Stimulated activated naive B cell treated with anti-CD40 and anti-IgM and Interleukin-4, amounts not matched to agents 10 μg/mL and 1 μg/mL and 100 μg/mL, for 72 hours (primary cell): Measurements from ENCODE around the gene THPO.

Source experiments
- ATAC-seq, 2 donors: fragments of 150-1000 bp; cut with Tn5 transposase; replicated peaks; 2 replicates each; pipeline ENCODE4 v1.10.0; 2021; ENCODE audit warnings: moderate library complexity in 1 of 2
- DNase-seq: peaks from one replicate; pipeline ENCODE4 v3.0.0; 2021
- H3K27ac Mint-ChIP-seq: one replicate; pipeline ENCODE4 v1.8.0; 2022; ENCODE audit warnings: mild to moderate bottlenecking, mixed read lengths
- H3K27me3 Mint-ChIP-seq, 2 donors: one replicate each; pipeline ENCODE4 v1.8.0; 2022; ENCODE audit warnings: mixed read lengths in 2 of 2
- H3K36me3 Mint-ChIP-seq, 2 donors: one replicate each; pipeline ENCODE4 v1.8.0; 2022; ENCODE audit warnings: mixed read lengths in 2 of 2, mild to moderate bottlenecking in 1 of 2
- H3K4me1 Mint-ChIP-seq, 2 donors: one replicate each; pipeline ENCODE4 v1.8.0; 2022; ENCODE audit warnings: mixed read lengths in 2 of 2, mild to moderate bottlenecking in 1 of 2
- H3K4me3 Mint-ChIP-seq, 2 donors: one replicate each; pipeline ENCODE4 v1.8.0; 2022; ENCODE audit warnings: mild to moderate bottlenecking in 2 of 2, mixed read lengths in 2 of 2, moderate library complexity in 1 of 2
- H3K9me3 Mint-ChIP-seq, 2 donors: one replicate each; pipeline ENCODE4 v1.8.0; 2022; ENCODE audit warnings: mixed read lengths in 2 of 2, mild to moderate bottlenecking in 1 of 2

THPO gene

DNA sequence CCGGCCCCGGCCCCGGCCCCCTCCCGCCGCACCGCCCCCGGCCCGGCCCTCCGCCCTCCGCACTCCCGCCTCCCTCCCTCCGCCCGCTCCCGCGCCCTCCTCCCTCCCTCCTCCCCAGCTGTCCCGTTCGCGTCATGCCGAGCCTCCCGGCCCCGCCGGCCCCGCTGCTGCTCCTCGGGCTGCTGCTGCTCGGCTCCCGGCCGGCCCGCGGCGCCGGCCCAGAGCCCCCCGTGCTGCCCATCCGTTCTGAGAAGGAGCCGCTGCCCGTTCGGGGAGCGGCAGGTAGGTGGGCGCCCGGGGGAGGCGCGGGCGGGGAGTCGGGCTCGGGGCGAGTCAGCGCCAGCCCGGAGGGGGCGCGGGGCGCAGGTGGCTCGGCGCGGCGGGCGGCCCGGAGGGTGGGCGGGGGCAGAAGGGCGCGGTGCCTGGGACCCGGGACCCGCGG lies 2.2 kb upstream of the THPO start:
- Mint-ChIP-seq H3K36me3 (no peaks in the 10 kb centered on the region), H3K27me3 (peaks cover 72 to 90% of the 10 kb centered on the region in 2 donors), H3K9me3 (no peaks in the 10 kb centered on the region), H3K4me1 (peaks cover 13 to 19% of the 10 kb centered on the region in 2 donors), H3K4me3 (no peak overlapping the region), H3K27ac (no peak overlapping the region)
- ATAC-seq (peak; percentile 19 to 45), DNase-seq (no peak)

DNA sequence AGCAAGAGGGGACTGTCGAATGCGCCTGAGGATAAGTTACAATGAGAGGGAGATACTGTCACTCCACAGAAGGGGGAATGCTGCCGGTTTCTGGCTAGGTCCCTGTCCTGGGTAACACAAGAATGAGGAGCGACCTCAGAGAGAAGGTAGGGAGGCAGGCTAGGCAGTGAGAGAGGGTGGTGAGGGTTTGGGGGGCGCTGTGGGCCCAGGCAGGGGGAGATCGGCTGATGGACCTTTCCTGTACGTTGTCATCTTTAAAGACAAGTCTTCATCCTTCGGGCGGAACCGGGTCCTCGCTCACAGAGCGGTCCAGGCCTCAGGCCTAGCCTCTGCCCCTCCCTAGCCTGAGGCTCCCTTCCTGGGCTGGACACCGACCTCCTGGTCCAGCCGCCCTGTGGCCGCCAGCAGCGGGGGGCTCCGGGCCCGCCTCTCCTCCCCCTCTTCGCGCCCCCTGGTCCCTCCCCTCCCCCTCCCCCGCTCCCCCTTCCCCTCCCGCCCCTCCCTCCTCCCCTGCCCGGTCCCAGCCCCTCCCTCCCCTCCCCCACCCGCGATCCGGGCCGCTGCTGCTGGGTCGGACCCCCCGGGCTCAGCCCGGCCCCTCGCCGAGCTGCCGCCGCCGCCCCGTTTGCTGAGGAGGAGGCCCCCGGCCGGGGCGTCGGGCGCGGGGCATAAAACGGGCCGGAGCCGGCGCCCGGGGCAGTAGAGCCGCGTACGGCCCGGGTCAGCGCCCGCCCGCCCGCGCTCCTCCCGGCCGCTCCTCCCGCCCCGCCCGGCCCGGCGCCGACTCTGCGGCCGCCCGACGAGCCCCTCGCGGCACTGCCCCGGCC lies 1.6 kb upstream of the THPO start, which contains the start of gene CHRD:
Gene CHRD, plus strand, starts transcription at position 697 of the 827 bp plus-strand sequence. CDS start 265 bp downstream, outside the sequence.
- no peak within 1 kb of the TSS for H3K27ac Mint-ChIP-seq
- no peak for DNase-seq
- H3K4me3 Mint-ChIP-seq, result peak within 1 kb of the TSS; percentile 70 to 74
- ATAC-seq, result peak in 1 of 2 donors; percentile 3
- peaks cover 67 to 86% of the 10 kb centered on the region in 2 donors for H3K27me3 Mint-ChIP-seq
- no peaks in the 10 kb centered on the region for H3K9me3 Mint-ChIP-seq
- peaks cover 13 to 19% of the 10 kb centered on the region in 2 donors for H3K4me1 Mint-ChIP-seq
- H3K36me3 Mint-ChIP-seq, result no peaks in the 10 kb centered on the region

DNA sequence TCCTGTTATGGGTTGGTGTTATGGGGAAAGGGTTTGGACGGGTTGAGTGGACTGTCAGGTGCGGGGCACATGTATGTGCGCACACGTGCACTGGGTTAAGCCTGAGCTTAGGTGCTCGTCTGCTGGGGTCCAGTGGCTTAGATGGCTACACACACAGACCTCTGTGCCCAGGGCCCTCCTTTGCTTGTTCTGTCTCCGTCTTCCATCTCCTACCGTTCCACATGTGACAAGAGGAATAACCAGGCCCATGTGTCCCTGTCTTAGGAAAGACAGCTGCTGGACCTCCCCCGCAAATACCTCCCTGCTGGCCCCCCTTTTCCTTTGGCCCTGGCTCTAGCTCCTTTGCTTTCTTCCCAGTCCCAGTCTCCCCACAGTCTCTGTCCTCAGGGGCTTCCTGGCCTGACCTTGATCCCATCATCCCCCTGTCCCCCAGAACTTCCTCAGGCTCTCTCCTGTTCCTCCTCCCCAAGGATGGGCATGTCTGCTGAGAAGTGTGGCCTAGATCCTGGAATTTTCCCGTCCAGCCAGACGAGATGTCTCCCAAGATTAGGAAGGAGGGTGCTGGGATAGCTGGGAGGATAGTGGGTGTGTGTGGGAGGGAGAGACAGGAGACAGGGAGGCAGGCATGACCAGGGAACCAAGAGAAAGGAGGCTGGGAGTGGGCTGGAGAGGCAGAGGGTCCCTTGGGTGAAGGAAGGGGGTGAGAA lies 797 bp upstream of the THPO start:
- ATAC-seq (no peak), DNase-seq (no peak)
- H3K4me3 Mint-ChIP-seq, result peak overlapping the region; percentile 63 to 70
- peaks cover 13 to 19% of the 10 kb centered on the region in 2 donors for H3K4me1 Mint-ChIP-seq
- no peak overlapping the region for H3K27ac Mint-ChIP-seq
- no peaks in the 10 kb centered on the region for H3K9me3 Mint-ChIP-seq
- no peaks in the 10 kb centered on the region for H3K36me3 Mint-ChIP-seq
- peaks cover 62 to 79% of the 10 kb centered on the region in 2 donors for H3K27me3 Mint-ChIP-seq

DNA sequence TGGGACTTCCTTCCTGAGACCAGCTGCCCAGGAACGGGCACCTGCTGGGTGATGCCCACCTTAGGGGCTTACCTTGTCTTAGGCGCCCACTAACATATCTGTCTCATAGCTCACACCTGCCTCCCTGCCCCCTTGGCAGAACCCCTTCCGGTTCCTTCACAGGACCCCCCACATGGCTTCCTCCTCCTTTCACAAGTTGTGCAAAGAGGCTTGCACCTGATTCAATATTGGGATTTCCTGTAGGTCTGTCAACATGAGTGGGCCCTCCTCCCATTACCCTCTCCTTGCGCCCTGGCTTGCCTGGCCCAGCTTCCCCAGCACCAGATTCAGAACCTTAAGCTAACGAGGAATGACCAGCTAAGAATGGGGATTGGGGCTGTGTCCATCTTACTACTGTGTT lies 633 bp downstream of the THPO start:
- H3K4me3 Mint-ChIP-seq, result no peak overlapping the region
- H3K27ac Mint-ChIP-seq, result no peak overlapping the region
- H3K27me3 Mint-ChIP-seq, result peaks cover 51 to 65% of the 10 kb centered on the region in 2 donors
- DNase-seq (no peak), ATAC-seq (no peak)
- peaks cover 13 to 18% of the 10 kb centered on the region in 2 donors for H3K4me1 Mint-ChIP-seq
- H3K36me3 Mint-ChIP-seq, result no peaks in the 10 kb centered on the region
- no peaks in the 10 kb centered on the region for H3K9me3 Mint-ChIP-seq

DNA sequence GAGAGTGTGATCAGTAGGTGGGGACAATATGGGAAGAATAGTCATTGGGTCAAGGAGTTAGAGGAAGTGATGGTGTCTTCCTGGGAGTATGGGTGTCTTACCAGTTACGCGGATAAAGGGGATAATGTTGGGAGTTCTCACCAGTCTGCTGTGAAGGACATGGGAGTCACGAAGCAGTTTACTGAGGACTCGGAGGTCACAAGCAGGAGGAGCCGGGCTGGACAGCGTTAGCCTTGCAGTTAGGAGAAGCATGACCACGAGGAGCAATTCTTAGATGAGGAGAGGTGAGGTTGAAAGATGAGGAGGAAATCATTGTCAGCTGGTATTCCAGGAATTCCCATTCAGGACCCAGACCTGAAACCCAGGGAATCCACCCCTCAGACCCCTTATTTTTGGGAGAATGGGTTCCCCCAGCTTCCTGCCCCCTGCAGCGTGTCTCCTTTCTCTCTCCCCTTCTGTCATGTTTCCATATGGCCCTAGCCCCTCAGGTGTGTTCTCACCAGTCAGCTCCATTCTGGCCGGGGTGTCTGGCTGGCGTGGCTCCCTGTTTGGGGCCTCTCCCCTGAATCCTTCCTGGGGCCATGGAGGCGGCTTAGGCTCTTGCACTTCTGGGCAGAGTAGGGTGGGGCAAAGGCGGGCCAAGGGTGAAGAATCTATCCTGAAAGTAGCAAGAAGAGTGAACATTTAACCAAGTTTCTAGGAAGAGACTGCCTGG lies 2.1 kb downstream of the THPO start:
- Mint-ChIP-seq H3K36me3 (no peaks in the 10 kb centered on the region), H3K27me3 (peaks cover 38 to 50% of the 10 kb centered on the region in 2 donors), H3K9me3 (no peaks in the 10 kb centered on the region), H3K4me1 (peaks cover 10 to 11% of the 10 kb centered on the region in 2 donors), H3K4me3 (no peak overlapping the region), H3K27ac (no peak overlapping the region)
- ATAC-seq, result no peak
- DNase-seq, result no peak

DNA sequence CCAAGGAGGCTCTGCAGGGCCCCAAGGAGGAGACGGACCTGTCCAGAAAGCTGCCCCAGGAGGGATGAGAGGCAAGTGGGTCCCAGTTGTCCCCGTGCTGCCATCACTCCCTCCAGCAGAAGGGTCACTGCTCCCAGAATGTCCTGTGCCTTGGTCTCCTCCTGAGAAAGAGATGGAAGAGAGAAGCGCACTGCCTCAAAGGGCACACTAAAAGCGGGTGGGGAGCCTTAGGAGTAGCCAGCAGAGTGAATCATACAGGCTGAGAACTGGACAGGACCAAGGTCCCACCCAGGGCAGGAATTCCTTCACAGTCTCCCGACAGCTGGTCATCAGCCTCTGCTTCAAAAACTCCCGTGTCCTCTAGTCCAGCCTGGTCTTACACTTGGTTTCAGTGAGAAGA lies 4.6 kb downstream of the THPO start:
- Mint-ChIP-seq H3K27ac (no peak overlapping the region), H3K27me3 (peaks cover 23 to 33% of the 10 kb centered on the region in 2 donors), H3K4me3 (no peak overlapping the region), H3K9me3 (no peaks in the 10 kb centered on the region), H3K4me1 (peaks cover 4 to 7% of the 10 kb centered on the region in 2 donors), H3K36me3 (peaks cover 9 to 17% of the 10 kb centered on the region in 2 donors)
- ATAC-seq, result no peak
- no peak for DNase-seq

DNA sequence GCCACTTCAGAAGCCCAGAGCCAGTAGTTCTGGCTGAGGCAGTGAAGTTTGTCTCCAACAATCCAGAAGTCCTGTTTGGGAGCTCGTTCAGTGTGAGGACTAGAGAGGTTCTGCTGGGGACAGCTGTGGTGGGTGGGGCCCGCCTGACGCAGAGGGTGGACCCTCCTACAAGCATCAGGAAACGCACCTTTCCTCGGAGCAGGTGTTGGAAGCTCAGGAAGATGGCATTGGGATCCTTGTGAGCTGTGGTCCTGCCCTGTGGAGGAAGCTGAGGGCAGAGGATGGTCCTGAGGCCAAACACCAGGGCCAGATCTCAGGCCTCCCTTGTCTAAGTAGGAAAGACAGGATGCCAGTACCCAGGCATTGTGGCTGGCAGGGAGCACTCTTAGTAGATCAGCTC lies 5.1 kb downstream of the THPO start:
- no peak overlapping the region for H3K27ac Mint-ChIP-seq
- ATAC-seq, result no peak

DNA sequence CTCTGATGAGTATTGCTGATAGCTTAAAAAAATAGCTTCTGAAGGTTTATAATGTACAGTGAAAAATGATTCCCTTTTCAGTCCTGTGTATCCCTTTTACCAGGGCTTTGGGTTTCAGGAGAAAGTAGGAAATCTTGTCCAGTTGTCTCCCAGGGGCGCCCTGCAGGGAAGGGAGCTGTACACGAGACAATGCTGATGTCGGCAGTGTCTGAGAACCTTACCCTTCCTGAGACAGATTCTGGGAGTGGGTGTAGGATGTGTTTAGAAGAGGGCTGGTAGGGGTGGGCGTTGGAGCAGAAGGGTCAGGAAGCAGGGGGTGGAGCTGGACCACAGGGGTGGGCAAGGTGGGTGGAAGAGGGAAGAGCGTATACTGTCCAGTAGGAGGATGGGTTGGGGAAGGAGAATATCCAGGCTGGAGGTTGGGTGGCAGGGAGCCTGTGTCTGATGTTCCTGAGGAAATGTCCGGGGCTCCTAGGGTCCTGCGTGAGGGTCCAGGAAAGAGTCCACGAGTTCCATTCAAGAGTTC lies 5.6 kb downstream of the THPO start:
- H3K36me3 Mint-ChIP-seq, result peaks cover 15 to 26% of the 10 kb centered on the region in 2 donors
- ATAC-seq, result no peak
- H3K27ac Mint-ChIP-seq, result peak overlapping the region; percentile 26
- no peaks in the 10 kb centered on the region for H3K9me3 Mint-ChIP-seq
- no peak for DNase-seq
- H3K27me3 Mint-ChIP-seq, result peaks cover 12 to 23% of the 10 kb centered on the region in 2 donors
- H3K4me3 Mint-ChIP-seq, result no peak overlapping the region
- peaks cover 4 to 7% of the 10 kb centered on the region in 2 donors for H3K4me1 Mint-ChIP-seq

More for the DNA sequence above, 5.1 kb downstream of the THPO start:
- DNase-seq, result no peak
- H3K9me3 Mint-ChIP-seq, result no peaks in the 10 kb centered on the region
- H3K27me3 Mint-ChIP-seq, result peaks cover 18 to 28% of the 10 kb centered on the region in 2 donors
- H3K4me3 Mint-ChIP-seq, result no peak overlapping the region
- peaks cover 4 to 7% of the 10 kb centered on the region in 2 donors for H3K4me1 Mint-ChIP-seq
- H3K36me3 Mint-ChIP-seq, result peaks cover 13 to 20% of the 10 kb centered on the region in 2 donors

DNA sequence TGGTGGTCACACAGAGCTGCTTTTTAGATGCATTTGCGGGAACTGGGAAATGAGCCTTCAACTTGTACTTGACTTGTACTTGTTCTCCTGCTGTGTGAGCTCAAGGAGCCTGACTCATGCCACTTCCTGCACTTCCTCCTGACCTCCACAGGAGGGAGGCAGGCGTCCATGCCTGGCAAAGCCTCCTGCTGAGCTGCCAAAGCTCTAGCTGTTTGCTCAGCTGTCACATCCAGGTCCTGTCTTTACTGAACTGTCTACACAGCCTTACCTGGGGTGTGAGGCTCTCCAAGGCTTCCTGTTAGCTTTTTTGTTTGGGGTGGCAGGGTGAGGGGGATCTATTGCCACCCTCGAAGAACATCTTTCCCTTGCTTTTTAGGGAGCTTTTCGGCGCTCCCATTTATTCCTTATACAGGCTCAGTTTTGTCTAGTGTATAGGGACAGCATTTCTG lies 6.4 kb downstream of the THPO start:
- H3K36me3 Mint-ChIP-seq, result peaks cover 21 to 34% of the 10 kb centered on the region in 2 donors
- H3K27me3 Mint-ChIP-seq, result peaks cover 6 to 15% of the 10 kb centered on the region in 2 donors
- H3K27ac Mint-ChIP-seq, result no peak overlapping the region
- peak; percentile 57 for DNase-seq
- H3K4me3 Mint-ChIP-seq, result no peak overlapping the region
- no peaks in the 10 kb centered on the region for H3K9me3 Mint-ChIP-seq
- H3K4me1 Mint-ChIP-seq, result peaks cover 4 to 13% of the 10 kb centered on the region in 2 donors
- peak; percentile 97 for ATAC-seq

DNA sequence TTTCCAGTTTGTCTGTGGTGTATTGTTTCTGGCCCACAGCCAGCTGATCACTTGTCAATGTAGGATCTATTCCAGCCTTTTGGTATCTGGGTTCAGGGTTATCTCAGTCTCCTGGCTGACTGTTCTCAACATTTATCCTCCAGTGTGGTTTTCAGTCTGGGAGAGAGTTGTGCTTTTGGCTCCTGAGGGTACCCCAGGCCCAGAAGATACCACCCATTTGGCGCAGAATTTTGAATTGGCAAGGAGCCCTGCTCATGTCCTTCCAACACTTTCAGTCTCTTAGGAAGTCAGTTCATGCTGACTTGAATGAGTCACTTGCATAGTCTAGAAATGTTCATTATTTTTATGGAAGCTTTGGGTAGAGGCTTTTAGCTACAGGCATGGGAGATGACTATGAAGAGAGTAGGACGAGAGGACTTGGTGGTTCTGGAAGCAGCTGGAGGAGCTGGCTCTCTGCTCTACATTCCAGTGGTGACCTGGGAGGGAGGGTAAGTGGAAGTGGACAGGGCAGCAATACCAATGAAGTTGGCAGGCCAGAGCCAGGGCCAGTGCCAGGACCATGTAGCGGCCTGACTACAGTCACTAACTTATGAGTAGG lies 9.3 kb downstream of the THPO start:
- H3K9me3 Mint-ChIP-seq, result no peaks in the 10 kb centered on the region
- H3K27ac Mint-ChIP-seq, result no peak overlapping the region
- no peak overlapping the region for H3K4me3 Mint-ChIP-seq
- DNase-seq (no peak), ATAC-seq (no peak)
- no peaks in the 10 kb centered on the region for H3K27me3 Mint-ChIP-seq
- peaks cover 11 to 29% of the 10 kb centered on the region in 2 donors for H3K4me1 Mint-ChIP-seq
- peaks cover 35 to 49% of the 10 kb centered on the region in 2 donors for H3K36me3 Mint-ChIP-seq

DNA sequence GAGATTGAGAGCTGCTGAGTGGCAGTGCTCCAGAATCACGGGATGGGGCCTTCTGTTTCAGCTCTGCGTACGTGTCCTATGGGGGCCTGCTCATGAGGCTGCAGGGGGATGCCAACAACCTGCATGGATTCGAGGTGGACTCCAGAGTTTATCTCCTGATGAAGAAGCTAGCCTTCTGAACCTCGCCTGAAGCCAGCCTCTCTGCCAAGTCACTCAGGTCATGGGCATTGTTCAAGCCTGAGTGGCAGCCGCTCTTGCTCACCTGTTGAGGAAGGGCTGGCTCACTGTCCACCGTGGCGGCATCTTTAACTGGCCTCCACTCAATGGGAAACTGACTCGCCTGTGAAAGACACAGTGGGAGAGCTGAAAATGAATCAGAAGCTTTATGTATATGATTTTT lies 9.9 kb downstream of the THPO start:
- Mint-ChIP-seq H3K27ac (no peak overlapping the region), H3K4me3 (no peak overlapping the region), H3K4me1 (peaks cover 14 to 29% of the 10 kb centered on the region in 2 donors), H3K36me3 (peaks cover 35 to 49% of the 10 kb centered on the region in 2 donors), H3K9me3 (no peaks in the 10 kb centered on the region), H3K27me3 (no peaks in the 10 kb centered on the region)
- no peak for ATAC-seq
- DNase-seq, result no peak

DNA sequence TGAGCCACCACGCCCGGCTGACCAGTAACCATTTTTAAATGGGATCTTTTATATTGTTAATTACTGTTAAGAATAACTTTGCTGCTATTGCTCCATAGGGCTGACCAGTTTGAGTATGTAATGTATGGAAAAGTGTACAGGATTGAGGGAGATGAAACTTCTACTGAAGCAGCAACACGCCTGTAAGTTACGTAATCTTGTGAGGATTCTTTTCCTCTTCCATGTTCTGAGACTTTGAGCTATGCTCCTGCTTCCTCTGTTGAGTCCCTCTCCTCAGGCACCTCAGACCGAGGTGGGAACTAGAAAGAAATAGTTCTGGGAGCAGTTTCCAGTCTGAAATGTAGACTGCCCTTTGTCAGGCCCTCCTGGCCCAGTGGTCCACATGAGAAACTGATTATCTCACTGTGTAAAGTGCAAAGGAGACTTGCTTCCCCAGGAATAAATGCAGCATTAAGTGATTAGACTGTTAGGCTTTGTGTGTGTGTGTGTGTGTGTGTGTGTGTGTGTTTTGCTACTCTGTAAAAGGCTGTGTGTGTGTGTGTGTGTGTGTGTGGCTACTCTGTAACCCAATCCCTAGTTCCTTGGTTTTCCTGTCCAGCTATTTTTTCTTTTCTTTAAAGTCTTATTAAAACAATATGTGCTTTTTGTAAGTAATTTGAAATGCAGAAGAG lies 11.3 kb downstream of the THPO start:
- Mint-ChIP-seq H3K36me3 (peaks cover 35 to 52% of the 10 kb centered on the region in 2 donors), H3K4me3 (no peak overlapping the region), H3K27me3 (no peaks in the 10 kb centered on the region), H3K27ac (no peak overlapping the region), H3K9me3 (no peaks in the 10 kb centered on the region), H3K4me1 (peaks cover 17 to 28% of the 10 kb centered on the region in 2 donors)
- DNase-seq, result no peak
- no peak for ATAC-seq
